ENCODE measurements around the gene MARK3. TPM values are rescaled to one million over a fixed set of nuclear protein-coding genes. Genes with fewer than 3 reads are reported as not detected.

MARK3 gene
- total RNA-seq, 4 donors from 2014 or later, result 61.3 to 98.0 (median 78.8) TPM

DNA sequence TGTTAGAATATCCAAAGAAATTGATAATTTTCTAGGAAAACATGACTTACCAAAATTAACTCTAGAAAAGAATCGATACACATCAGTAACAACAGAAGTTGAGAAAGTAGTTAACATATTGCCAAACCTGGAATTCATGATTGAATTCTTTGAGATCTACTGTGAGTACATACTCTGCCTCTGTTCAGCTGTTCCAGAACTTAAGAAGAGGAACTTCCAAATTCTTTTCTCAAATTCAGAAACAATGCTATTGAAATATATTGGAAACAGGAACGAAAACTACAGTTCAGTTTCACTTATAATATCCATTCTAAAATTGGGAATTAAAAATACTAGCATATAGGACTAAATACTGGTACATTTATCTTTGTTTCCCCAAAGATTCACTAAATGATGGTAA lies 57.9 kb downstream of the MARK3 start:
- no peak overlapping the region for H3K27ac ChIP-seq
- 85 to 86% methylated on average over 2 of the region's 2 CpGs for WGBS, 2 donors (ENCODE audit: low coverage in 1 of 2)

DNA sequence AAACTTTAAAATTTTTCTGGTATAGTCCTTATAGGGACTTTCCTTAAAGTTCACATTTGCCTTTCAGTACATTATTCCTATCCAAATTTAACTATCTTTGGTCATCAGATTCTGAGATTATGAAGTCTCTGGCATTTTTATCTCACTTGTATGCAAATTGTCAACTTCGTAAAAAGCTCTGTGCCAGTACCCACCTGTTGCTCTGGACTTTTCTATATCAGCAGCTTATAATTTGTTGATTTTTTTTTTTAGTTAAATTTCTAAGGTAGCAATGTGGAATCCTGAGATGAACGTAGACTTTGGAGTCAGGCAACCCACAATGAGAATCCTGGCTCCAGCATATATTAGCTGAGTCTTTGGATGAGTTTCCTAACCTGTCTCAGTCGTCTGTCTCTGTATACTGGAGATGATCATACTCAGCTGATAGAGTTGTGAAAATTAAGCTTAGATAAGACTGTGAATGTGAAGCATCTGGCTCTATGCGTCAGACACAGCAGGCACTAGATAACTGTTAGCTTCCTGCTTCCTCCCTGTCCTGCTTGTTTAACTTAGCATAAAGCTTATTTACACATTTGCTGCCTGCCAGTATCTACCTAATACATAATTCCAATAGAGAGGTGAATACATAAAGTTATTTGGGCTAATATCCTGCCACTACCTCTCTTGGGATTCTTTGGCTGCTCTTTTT lies 59.8 kb downstream of the MARK3 start:
- 54 to 86% methylated on average over 1 to 4 of the region's 4 CpGs for whole genome bisulfite sequencing, 2 donors (ENCODE audit: low coverage in 1 of 2)
- Histone ChIP-seq H3K4me1 (peaks cover 0 to 22% (median 3%) of the 10 kb centered on the region in 4 donors), H3K4me3 (no peak overlapping the region), H3K27me3 (no peaks in the 10 kb centered on the region), H3K27ac (no peak overlapping the region), H3K36me3 (peaks cover 0 to 4% (median 0%) of the 10 kb centered on the region in 4 donors), H3K9me3 (no peaks in the 10 kb centered on the region)
- in situ Hi-C loops (cut with MboI; ENCODE audit: low pct_ligation_motif_present in 1 of 4, low pct_unique_long_range_greater_than_20kb in 1 of 4, low sequenced_read_pairs in 3 of 4) (no loop called here), intact Hi-C loops (cut with DNase I; ENCODE audit: low total_unique reads) (no loop called here)
- DNase-seq, result no peak
- TF ChIP-seq POLR2AphosphoS5 (IDR thresholded peaks at IDR 0.05) (no peak), EP300 (IDR thresholded peaks at IDR 0.05; ENCODE audit: low read depth) (no peak), POLR2A (IDR thresholded peaks at IDR 0.05) (no peak)
- TF ChIP-seq, protein P1, sequence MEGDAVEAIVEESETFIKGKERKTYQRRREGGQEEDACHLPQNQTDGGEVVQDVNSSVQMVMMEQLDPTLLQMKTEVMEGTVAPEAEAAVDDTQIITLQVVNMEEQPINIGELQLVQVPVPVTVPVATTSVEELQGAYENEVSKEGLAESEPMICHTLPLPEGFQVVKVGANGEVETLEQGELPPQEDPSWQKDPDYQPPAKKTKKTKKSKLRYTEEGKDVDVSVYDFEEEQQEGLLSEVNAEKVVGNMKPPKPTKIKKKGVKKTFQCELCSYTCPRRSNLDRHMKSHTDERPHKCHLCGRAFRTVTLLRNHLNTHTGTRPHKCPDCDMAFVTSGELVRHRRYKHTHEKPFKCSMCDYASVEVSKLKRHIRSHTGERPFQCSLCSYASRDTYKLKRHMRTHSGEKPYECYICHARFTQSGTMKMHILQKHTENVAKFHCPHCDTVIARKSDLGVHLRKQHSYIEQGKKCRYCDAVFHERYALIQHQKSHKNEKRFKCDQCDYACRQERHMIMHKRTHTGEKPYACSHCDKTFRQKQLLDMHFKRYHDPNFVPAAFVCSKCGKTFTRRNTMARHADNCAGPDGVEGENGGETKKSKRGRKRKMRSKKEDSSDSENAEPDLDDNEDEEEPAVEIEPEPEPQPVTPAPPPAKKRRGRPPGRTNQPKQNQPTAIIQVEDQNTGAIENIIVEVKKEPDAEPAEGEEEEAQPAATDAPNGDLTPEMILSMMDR (IDR thresholded peaks at IDR 0.05), result no peak

More for the DNA sequence above, 57.9 kb downstream of the MARK3 start:
- Histone ChIP-seq H3K9me3 (no peaks in the 10 kb centered on the region), H3K27me3 (no peaks in the 10 kb centered on the region), H3K4me1 (peaks cover 0 to 19% (median 3%) of the 10 kb centered on the region in 4 donors), H3K4me3 (no peak overlapping the region), H3K36me3 (peaks cover 0 to 8% (median 0%) of the 10 kb centered on the region in 4 donors)
- TF ChIP-seq EP300 (IDR thresholded peaks at IDR 0.05; ENCODE audit: low read depth) (no peak), POLR2AphosphoS5 (IDR thresholded peaks at IDR 0.05) (no peak), POLR2A (IDR thresholded peaks at IDR 0.05) (no peak)
- TF ChIP-seq, protein P1 (IDR thresholded peaks at IDR 0.05), result no peak
- in situ Hi-C loops (cut with MboI; ENCODE audit: low pct_ligation_motif_present in 1 of 4, low pct_unique_long_range_greater_than_20kb in 1 of 4, low sequenced_read_pairs in 3 of 4), result no loop called here
- intact Hi-C loops (cut with DNase I; ENCODE audit: low total_unique reads), result no loop called here
- no peak for DNase-seq

- no peak for DNase-seq
- 75 to 86% methylated on average over 2 to 3 of the region's 3 CpGs for WGBS, 2 donors (ENCODE audit: low coverage in 1 of 2)
- intact Hi-C loops (cut with DNase I; ENCODE audit: low total_unique reads) (no loop called here), in situ Hi-C loops (cut with MboI; ENCODE audit: low pct_ligation_motif_present in 1 of 4, low pct_unique_long_range_greater_than_20kb in 1 of 4, low sequenced_read_pairs in 3 of 4) (no loop called here)
- Histone ChIP-seq H3K36me3 (no peaks in the 10 kb centered on the region), H3K4me1 (peaks cover 0 to 24% (median 3%) of the 10 kb centered on the region in 4 donors), H3K27me3 (no peaks in the 10 kb centered on the region), H3K4me3 (no peak overlapping the region), H3K27ac (no peak overlapping the region), H3K9me3 (no peaks in the 10 kb centered on the region)
- TF ChIP-seq EP300 (IDR thresholded peaks at IDR 0.05; ENCODE audit: low read depth) (no peak), POLR2A (IDR thresholded peaks at IDR 0.05) (no peak), POLR2AphosphoS5 (IDR thresholded peaks at IDR 0.05) (no peak)
- TF ChIP-seq, protein P1 (IDR thresholded peaks at IDR 0.05), result no peak
Observed at GRCh38 chr14:103445806-103446205, 60.6 kb downstream of the MARK3 start.

DNA sequence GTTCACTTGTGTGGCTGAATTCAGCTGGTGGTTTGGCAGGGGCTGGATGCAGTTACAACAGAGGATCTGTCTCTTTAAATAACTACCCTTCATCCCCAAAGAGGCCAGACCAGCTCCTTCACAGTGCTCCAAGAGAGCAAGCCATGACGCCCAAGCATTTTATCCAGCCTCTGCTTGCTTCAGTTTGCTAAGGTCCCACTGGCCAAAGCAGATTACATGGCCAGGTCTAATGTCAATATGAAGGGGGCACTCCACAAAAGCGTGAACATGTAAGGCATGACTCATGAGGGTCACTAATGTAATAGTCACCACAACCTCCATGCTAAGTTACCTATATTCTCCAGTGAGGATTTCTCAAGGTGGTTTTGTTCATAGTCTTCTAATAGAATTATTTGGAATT lies 62.9 kb downstream of the MARK3 start:
- intact Hi-C loops (cut with DNase I; ENCODE audit: low total_unique reads), result no loop called here
- no peak for DNase-seq
- Histone ChIP-seq H3K4me1 (peaks cover 0 to 24% (median 3%) of the 10 kb centered on the region in 4 donors), H3K36me3 (peaks cover 0 to 8% (median 0%) of the 10 kb centered on the region in 4 donors), H3K9me3 (no peaks in the 10 kb centered on the region), H3K27me3 (no peaks in the 10 kb centered on the region), H3K27ac (no peak overlapping the region), H3K4me3 (no peak overlapping the region)
- TF ChIP-seq POLR2A (IDR thresholded peaks at IDR 0.05) (no peak), EP300 (IDR thresholded peaks at IDR 0.05; ENCODE audit: low read depth) (no peak), POLR2AphosphoS5 (IDR thresholded peaks at IDR 0.05) (no peak)
- TF ChIP-seq, protein P1 (IDR thresholded peaks at IDR 0.05), result no peak
- 93% methylated on average over 2 of the region's 2 CpGs; no CpG with 5 or more reads in 1 of the 2 donors for WGBS, 2 donors (ENCODE audit: low coverage in 1 of 2)
- in situ Hi-C loops (cut with MboI; ENCODE audit: low pct_ligation_motif_present in 1 of 4, low pct_unique_long_range_greater_than_20kb in 1 of 4, low sequenced_read_pairs in 3 of 4), result no loop called here
